CD4-positive, alpha-beta T cell treated with Interleukin-10 for 1 hour (primary cell): ENCODE results near the gene KLHL20.
"Not testable (repeated sequence)": the region's sequence is repeated elsewhere in the genome, so short reads cannot be mapped to it uniquely, and the experiment has no call there.

Experiments
- DNase-seq: peaks from one replicate; pipeline ENCODE4 v3.0.0-alpha.2; 2020

KLHL20 gene, protein sequence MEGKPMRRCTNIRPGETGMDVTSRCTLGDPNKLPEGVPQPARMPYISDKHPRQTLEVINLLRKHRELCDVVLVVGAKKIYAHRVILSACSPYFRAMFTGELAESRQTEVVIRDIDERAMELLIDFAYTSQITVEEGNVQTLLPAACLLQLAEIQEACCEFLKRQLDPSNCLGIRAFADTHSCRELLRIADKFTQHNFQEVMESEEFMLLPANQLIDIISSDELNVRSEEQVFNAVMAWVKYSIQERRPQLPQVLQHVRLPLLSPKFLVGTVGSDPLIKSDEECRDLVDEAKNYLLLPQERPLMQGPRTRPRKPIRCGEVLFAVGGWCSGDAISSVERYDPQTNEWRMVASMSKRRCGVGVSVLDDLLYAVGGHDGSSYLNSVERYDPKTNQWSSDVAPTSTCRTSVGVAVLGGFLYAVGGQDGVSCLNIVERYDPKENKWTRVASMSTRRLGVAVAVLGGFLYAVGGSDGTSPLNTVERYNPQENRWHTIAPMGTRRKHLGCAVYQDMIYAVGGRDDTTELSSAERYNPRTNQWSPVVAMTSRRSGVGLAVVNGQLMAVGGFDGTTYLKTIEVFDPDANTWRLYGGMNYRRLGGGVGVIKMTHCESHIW

DNA sequence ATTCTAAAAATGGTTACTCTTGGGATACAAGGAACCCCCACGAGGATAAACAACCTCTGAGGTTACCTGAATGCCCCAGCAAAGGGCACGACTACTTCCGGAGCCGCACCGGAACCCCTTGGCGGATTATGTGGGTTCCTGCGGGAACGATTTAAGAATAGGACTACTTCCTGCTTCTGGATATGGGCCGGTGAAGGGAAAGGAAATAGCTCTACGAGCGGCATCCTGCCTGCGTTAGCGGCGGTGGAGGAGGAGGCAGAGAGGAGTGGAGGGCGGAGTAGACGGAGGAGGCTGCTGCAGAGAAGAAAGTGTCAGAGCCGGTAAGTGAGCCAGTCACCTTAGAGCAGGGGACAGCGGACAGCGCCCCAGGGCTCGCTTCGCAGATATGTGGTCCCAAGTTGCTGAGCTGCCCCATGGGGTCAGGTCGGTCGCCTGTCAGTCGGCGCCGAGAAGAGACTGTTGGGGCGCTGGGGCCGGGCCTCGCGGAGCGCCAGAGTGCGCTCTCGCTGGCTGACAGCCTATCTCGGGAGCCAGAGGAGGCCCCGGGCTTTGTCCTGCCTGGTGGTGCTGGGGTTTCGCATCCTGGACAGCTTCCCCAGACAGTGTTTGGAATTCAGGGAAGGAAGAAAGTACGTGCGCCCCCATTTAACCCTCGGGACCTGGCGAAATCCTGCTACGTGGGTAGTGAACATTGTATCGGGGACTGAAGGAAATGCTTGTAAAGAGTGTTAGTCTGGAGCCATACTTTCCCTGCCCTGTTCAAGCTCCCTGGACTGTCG is at the start of gene KLHL20:
KLHL20 (plus strand) TSS at position 223 of the 779 bp plus-strand sequence. CDS start 1,063 bp downstream, outside the sequence.
- peak; percentile 92 for DNase-seq

DNA sequence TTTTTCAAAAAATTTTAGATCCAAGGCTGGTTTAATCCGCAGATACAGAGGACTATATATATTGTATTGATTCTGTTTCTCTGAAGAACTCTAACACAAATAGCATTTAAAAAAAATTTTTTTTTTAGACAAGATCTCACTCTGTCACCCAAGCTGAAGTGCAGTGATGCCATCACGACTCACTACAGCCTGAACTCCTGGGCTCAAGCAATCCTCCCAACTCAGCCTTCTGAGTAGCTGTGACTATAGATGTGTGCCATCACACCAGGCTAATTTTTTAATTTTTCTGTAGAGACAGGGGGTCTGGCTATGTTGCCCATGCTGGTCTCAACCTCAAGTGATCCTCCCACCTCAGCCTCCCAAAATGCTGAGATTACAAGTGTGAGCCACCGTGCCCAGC is 48.1 kb upstream of the KLHL20 start:
- no peak for DNase-seq

DNA sequence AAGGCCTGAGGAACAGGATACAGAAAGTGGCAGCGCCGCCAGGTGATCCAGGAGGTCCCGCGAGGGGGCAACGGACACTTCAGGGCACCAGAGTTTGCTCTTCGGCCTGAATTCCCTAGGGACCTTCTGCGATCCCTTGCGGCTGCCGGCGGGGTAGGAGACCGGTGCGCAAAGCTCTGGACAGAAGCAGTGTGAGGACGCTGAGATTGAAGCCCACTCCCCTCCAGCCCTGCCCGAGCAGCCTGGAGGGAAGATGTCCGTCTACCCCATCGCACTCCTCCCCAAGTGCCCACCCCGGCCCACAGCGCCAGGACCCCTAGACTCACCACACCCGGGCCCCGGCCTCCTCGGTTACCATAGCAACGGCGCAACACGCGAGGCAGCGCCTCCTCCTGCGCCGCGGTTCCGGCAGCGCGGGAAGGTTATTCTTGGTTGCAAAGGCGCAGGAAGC is 45.3 kb upstream of the KLHL20 start, which contains the start of gene ANKRD45:
ANKRD45 (minus strand) TSS at position 361 of the 451 bp plus-strand sequence. CDS start 10,433 bp downstream, outside the sequence.
- no peak for DNase-seq

DNA sequence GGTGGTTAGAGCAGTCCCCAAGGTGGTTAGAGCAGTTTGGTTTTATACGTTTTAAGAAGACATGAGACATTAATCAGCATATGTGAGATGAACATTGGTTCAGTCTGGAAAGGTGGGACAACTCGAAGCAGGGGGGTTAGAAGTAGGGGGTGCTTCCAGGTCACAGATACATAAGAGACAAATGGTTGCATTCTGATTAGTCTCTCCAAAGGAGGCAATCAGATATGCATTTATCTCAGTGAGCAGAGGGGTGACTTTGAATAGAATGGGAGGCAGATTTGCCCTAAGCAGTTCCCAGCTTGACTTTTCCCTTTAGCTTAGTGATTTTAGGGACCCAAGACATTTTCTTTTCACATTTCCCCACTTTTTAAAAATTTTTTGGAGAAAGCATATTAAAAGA is 40.3 kb upstream of the KLHL20 start:
- DNase-seq, result not testable (repeated sequence)

DNA sequence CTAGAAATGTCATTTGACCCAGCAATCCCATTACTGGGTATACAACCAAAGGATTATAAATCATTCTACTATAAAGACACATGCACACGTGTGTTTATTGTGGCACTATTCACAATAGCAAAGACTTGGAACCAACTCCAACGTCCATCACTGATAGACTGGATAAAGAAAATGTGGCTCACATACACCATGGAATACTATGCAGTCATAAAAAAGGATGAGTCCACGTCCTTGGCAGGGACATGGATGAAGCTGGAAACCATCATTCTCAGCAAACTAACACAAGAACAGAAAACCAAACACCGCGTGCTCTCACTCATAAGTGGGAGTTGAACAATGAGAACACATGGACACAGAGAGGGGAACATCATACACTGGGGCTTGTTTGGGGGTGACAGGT is 34.6 kb upstream of the KLHL20 start:
- DNase-seq, result not testable (repeated sequence)

DNA sequence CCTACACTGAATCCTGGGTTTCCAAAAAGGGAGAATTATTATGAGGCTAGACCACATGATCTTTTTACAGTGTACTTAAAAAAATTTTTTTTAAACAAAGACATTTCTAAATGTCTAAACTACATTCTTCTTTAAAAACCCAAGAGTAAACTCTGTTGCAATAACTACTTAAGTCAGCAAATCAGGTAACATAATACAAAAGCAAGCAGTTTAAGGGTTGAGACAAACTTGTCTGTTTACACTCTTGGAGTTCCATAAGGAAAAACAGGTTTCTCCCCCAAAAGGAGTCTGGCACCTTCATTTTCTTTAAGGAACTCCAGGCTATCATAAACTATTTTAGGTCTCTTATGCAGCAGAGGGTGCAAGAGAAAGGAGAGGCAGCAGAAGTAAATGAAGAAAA is 32.6 kb upstream of the KLHL20 start:
- no peak for DNase-seq

DNA sequence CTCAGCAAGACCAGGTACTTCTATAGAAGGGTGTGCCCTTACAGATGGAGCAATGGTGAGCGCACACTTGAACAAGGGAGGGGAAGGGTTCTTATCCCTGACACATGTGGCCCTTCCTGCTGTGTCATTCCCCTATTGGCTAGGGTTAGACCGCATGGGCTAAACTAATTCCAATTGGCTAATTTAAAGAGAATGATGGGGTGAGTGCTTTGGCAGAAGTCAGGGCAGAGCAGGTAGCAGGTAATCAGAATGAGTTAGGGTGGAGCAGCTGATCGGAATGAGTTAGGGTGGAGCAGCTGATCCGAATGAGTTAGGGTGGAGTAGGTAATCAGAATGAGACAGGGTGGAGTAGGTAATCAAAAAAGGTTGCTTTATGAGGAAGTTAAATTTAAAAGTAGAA is 30.9 kb upstream of the KLHL20 start:
- not testable (repeated sequence) for DNase-seq

DNA sequence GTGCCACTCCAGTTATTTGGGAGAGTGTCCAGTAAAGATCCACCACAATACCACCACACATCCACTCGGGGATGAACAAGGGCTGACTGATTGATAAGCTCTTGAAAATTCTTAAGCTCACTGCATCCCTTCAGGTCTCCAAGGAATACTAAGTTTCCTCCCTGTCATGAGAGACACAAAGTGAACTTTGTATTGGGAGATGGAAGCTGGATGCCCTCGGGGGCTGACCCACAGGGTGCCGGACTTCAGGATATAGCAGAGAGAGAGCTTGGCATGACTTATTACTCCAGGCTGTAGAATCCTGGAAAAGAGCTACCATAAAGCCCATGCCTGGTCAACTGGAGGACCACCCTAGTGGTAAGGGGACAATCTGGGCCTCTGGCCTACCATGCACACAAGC is 29.7 kb upstream of the KLHL20 start:
- DNase-seq, result not testable (repeated sequence)

DNA sequence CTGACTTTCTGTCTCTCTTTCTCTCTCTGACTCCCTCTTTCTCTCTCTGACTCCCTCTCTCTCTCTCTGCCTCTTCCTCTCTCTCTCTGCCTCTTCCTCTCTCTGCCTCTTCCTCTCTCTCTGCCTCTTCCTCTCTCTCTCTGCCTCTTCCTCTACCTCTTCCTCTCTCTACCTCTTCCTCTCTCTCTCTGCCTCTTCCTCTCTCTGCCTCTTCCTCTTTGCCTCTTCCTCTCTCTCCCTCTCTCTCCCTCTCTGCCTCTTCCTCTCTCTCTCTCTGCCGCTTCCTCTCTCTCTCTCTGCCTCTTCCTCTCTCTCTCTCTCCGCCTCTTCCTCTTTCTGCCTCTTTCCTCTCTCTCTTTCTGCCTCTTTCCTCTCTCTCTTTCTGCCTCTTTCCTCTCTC is 26.5 kb upstream of the KLHL20 start:
- no peak for DNase-seq

DNA sequence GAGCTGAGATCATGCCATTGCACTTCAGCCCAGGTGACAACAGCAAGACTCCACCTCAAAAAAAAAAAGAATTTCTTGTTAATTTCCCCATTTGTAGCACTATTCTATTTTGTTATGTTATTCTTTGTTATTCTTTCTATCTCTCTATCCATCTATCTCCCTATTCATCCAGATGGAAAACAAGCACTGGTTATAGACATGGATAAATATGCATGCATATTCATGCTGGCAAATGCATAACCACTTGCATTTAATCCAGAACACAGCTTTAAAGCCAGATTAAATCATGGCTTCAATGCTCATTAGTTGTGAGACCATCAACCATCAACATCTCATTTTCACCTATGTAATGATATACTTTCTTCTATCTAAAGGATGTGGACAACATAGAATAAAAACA is 21.5 kb upstream of the KLHL20 start:
- DNase-seq, result no peak

DNA sequence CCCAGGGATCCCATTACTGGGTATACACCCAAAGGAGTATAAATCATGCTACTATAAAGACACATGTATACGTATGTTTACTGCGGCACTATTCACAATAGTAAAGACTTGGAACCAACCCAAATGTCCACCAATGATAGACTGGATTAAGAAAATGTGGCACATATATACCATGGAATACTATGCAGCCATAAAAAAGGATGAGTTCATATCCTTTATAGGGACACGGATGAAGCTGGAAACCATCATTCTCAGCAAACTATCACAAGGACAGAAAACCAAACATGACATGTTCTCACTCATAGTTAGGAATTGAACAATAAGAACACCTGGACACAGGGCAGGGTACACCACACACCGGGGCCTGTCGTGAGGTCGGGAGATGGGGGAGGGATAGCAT is 13.5 kb upstream of the KLHL20 start:
- DNase-seq, result not testable (repeated sequence)

DNA sequence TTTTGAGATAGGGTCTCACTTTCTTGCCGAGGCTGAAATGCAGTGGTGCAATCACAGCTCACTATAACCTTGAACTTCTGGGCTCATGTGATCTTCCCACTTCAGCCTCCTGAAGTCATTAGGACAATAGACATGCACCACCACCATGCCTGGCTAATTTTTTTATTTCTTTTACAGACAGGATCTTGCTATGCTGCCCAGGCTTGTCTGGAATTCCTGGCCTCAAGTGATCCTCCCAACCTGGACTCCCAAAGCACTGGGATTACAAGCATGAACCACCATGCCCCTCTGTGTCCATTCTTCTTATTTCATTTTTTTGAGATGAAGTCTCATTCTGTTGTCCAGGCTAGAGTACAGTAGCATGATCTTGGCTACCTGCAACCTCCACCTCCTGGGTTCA is 12.0 kb upstream of the KLHL20 start:
- DNase-seq, result no peak

DNA sequence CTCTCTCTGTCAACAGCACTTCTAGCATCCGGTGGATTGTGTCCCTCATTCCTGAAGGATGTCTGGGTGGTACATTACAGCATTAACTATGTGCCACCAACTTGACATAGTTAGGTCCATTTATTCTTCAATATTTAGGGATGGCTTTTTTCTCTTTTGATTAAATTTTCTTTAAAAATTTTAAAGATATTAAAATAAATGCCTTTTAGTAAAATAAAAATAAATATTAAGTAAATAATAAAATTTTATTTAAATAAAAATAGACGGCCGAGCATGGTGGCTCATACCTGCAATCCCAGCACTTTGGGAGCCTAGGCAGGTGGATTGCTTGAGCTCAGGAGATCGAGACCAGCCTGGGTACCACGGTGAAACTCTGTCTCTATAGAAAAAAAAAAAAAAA is 9.7 kb upstream of the KLHL20 start:
- DNase-seq, result no peak

DNA sequence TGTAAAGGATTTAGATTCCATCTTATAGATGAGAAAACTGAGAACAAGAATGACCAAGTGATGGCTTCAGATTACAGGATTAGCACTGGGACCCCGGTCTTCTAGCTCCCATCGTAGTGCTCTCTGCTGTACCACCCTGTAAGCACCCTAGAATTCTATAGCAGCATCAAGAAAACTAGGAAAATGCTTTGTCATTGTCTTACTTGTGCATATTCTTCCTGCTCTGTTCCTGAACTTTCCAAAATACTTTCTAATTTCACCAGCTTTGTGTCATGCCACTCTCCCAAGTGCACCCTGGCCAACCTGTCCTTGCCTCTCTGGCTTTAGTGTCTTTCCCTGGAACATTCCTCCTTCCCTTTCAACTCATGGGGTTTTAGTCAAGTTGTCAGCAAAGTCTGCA is 6.0 kb upstream of the KLHL20 start:
- DNase-seq, result no peak

DNA sequence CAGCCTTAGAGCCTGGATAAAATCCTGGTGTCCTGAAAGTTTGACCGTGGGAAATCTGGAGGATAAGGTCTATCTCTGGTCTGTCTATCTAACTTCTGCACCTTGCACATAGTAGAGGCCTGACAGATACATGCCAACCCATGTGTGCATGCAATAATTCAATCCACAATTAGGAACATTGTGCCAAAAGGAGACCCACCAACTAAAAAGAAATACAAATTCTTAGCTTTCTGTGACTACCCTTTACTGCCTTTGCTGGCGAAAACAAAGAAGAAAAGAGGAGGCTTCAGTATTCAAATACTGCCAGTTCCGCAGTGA is 381 bp upstream of the KLHL20 start:
- no peak for DNase-seq

DNA sequence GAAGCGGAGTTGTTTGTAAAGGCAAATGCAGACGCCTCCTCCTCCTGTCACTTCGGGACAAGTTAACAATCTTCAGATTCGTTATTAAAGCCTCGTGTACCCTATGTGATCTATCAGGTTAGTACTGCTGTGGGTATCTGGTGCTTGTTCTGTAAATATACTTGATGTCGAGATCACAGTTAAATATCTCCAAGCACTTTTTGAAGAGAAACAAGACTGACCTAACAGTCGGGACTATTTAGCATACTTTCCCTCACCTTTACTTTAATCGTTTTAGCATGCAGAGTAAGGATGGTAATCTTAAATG is 710 bp downstream of the KLHL20 start:
- no peak for DNase-seq

DNA sequence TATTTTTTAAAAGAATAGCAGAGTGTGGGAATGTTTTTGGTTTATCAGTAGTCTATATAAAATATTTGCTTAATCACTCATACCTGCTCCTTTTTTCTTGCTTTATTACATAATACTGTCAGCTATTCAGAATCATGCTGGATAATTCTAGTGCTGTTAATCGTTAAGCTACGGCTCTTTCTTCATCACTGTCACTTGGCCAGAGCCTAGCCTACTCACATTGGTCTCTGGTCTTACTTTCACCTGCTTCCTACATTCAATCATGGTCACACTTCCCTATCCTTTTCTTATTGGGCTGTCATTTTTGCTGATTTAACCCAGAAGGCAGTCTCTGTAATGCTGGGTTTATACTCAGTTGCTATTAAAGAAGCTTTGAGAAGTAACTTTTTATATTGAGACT is 2.5 kb downstream of the KLHL20 start:
- no peak for DNase-seq

DNA sequence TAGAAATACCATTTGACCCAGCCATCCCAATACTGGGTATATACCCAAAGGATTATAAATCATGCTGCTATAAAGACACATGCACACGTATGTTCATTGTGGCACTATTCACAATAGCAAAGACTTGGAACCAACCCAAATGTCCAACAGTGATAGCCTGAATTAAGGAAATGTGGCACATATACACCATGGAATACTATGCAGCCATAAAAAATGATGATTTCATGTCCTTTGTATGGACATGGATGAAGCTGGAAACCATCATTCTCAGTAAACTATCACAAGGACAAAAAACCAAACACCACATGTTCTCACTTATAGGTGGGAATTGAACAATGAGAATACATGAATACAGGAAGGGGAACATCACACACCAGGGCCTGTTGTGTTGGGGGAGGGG is 16.6 kb downstream of the KLHL20 start:
- not testable (repeated sequence) for DNase-seq

DNA sequence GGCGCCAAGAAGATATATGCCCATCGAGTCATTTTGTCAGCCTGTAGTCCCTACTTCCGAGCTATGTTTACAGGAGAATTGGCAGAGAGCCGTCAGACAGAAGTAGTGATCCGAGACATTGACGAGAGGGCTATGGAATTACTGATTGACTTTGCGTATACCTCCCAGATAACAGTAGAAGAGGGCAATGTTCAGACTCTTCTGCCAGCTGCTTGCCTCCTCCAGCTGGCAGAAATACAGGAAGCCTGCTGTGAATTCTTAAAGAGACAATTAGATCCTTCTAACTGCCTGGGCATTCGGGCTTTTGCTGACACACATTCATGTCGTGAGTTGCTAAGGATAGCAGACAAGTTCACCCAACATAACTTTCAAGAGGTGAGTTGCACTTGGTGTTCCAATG is 19.1 kb downstream of the KLHL20 start:
- DNase-seq, result no peak

DNA sequence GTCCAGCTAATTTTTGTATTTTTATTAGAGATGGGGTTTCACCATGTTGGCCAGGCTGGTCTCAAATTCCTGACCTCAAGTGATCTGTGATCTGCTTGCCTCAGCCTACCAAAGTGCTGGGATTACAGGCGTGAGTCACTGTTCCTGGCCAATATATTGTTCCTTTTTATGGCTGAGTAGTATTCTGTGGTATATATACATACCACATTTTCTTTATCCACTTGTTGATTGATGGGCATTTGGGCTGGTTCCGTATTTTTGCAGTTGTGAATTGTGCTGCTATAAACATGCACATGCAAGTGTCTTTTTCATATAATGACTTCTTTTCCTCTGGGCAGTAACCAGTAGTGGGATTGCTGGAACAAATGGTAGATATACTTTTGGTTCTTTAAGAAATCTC is 21.3 kb downstream of the KLHL20 start:
- DNase-seq, result not testable (repeated sequence)

DNA sequence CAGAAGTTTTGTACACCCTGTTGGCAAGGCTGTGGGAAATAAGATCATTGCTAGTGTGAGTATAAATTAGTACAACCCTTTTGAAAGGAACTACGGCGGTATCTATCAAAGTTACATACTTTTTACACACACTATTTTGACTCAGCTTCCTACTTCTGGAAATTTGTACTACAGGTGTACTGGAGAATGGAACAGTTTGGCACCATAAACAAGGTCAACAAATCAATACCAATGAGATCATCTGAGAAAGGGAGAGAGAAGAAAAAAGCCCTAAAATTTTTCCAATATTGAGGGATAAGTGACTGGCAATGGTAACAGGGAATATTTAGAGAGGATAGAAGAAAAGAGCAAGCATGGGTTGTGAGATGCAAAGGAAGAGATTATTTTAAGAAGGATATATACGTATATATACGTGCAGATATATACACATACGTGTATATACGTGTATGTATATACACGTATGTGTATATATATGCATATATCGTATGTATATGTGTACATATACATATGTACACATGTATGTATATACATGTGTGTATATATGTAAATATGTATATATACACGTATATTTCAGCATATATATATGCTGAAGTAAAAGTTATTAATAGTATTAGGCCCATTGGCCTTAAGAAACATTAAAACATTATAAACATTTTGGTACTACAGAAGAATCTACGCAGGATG is 27.6 kb downstream of the KLHL20 start:
- no peak for DNase-seq

DNA sequence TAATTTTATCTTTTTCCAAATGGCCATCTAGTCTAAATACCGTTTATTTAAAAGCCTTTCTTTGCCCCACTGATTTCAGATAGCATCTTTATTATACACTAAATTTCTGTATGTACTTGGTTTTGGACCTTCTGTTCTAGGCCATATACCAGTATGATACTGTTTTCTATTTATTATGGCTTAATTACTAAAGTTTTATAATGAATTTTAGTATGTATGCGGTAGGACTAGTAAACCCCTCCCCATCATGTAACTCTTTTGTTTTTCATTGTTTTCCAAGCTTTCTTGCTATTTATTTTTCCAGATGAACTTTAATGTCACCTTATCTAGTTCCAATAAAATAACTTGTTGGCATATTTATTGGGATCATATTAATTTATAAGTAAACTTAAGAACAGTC is 29.9 kb downstream of the KLHL20 start:
- no peak for DNase-seq

DNA sequence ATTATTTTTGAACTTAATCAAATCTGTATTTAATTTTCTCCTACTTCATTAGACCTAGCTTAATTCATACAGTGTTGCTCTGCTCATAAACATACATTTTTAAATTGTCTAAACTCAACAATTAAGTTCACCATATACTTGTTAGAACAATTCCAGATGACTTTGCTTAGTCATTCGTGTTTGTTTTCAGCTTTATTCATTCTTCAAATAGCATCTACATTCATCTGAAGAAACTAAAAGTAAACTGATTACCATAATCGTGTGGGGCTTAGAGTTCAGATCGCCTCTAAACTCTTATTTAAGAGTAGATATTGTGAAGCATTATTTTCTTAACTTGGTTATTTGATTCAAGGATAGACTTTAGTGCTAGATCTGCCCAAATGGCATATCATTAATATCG is 34.4 kb downstream of the KLHL20 start:
- no peak for DNase-seq
